Fibroblast of skin of right biceps (primary cell): ENCODE results near the gene PRSS16.
"Not testable (repeated sequence)": the region's sequence is repeated elsewhere in the genome, so short reads cannot be mapped to it uniquely, and the experiment has no call there.

Experiments
- DNase-seq: peaks from one replicate; pipeline ENCODE4 v3.0.0-alpha.2; 2013

Gene PRSS16

DNA sequence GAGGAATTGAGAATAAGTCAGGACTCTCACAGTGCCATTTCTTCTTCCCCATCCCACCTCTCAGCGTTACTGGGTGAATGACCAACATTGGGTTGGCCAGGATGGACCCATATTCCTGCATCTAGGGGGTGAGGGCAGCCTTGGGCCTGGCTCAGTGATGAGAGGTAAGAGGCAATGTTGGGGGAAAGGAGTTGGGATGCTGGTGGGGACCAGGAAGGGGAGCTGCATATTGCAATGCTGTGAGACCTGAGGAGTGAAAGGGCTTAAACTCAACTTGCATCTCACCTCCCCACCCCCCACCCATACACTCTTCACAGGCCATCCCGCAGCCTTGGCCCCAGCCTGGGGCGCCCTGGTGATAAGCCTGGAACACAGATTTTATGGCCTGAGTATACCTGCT, 1.3 kb downstream of the PRSS16 start:
- no peak for DNase-seq

GRCh38 chr6:27250277-27251111, 3.0 kb downstream of the PRSS16 start:
- DNase-seq = no peak

DNA sequence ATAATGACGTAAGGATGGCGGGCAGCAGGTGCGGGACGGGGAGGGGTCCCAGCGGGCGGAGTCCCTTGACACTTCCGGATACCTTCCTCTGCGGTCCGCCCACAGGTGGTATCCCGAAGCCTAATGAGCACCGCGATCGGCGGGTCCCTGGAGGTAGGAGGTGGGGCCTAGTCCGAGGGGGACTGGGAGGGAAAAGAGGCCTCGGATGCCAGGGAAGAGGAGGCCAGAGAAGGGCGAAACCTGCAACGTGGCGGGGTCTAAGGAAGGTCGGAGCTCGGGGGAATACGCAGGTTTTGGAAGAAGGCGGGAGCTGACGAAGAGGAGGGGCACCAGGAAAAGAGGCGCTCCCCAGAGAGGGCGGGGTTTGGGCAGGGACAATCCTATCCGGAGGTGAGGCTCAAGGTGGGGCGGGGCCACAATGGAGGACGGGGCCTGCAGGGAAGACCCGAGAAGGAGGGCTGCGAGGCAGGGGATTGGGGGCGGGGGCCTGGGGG, 3.7 kb downstream of the PRSS16 start:
- peak; percentile 55 for DNase-seq

DNA sequence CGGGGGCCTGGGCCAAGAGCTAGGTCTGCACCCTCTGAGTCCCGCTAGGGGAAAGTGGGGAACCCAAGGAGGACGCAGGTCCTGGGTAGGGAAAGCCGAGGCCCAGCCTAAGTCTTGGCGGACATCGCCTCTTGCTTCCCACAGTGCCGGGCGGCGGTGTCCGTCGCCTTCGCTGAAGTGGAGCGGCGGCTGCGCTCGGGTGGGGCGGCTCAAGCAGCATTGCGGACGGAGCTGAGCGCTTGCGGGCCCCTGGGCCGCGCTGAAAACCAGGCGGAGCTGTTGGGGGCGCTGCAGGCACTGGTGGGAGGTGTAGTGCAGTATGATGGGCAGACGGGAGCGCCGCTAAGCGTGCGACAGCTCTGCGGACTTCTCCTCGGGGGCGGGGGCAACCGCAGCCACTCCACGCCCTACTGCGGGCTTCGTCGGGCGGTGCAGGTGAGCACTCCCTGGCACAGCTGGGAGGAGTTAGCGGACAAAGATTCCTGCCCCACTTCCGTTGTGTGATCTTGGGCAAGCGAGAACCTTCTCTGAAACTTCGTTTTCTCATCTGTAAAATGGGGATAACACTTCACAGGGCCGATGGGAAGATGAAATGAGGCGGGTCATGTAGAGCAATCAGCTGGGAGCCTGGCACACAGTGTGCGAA, 4.2 kb downstream of the PRSS16 start:
- peak; percentile 62 for DNase-seq

GRCh38 chr6:27254566-27254965, 7.1 kb downstream of the PRSS16 start:
- no peak for DNase-seq

DNA sequence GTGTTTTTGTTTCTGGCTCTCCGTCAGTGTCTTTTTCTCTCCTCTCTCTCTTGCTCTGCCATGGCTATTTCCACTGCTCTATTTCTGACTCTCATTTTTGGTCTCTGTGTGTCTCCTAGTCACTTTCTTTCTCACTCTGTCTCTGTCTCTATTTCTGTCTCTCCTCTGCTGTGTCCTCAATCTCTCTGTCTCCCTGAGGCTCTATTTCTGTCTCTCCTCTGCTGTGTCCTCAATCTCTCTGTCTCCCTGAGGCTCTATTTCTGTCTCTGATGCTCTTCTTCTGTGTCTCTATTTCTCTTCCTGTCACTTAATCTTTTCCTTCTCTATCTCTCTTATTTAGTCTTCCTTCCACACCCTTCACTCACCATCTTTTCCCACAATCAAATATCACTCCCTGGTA, 8.4 kb downstream of the PRSS16 start:
- no peak for DNase-seq

GRCh38 chr6:27260369-27260768, 12.9 kb downstream of the PRSS16 start:
- peak; percentile 22 for DNase-seq

DNA sequence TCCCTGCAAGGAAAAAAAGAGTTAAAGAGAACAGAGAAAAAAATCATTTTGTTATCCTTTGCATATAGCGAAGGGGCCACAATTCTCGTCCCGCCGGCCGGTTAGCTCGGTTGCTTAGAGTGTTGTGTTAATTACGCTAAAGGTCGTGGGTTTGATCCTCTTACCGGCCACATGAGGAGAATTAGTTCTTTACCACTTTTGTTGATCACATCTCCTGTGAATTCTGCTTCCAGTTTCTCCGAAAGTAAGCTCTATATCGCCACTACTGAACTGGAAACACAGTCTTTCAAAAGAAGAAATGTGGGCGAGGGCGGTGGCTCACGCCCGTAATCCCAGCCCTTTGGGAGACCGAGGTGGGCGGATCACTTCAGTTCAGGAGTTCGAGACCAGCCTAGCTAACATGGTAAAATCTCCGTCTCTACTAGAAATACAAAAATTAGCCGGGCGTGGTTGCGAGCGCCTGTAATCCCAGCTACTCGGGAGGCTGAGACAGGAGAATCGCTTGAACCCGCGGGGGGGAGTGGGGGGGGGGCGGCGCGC, 13.4 kb downstream of the PRSS16 start:
- no peak for DNase-seq

DNA sequence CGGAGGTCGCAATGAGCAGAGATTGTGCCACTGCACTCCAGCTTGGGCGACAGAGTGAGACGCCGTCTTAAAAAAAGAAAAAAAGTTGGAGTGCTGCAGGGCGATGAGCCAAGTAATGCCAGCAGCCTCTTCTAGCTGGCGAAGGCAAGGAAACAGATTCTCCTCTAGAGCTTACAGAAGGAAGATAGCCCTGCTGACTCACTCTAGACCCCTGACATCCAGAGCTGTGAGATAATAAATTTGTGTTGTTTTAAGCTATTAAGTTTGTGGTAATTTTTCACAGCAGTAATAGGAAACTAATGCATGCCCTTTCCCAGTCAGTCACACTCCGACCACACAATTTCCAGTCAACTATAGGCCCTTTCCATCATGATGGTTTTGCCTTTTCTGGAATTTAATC, 16.4 kb downstream of the PRSS16 start:
- no peak for DNase-seq

DNA sequence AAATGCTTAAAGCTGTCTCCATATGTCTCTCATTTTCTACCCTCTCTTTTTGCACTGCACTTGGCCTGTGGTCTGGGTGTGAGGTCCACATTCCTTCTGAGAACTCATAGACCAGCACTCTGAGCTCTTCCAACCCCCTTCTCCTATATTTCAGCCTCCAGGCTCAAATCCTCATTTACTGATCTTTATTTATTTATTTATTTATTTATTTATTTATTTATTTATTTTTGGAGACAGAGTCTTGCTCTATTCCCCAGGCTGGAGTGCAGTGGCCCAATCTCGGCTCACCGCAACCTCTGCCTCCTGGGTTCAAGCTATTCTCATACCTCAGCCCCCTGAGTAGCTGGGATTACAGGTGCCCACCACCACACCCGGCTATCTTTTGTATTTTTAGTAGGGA, 19.5 kb downstream of the PRSS16 start:
- DNase-seq = not testable (repeated sequence)

DNA sequence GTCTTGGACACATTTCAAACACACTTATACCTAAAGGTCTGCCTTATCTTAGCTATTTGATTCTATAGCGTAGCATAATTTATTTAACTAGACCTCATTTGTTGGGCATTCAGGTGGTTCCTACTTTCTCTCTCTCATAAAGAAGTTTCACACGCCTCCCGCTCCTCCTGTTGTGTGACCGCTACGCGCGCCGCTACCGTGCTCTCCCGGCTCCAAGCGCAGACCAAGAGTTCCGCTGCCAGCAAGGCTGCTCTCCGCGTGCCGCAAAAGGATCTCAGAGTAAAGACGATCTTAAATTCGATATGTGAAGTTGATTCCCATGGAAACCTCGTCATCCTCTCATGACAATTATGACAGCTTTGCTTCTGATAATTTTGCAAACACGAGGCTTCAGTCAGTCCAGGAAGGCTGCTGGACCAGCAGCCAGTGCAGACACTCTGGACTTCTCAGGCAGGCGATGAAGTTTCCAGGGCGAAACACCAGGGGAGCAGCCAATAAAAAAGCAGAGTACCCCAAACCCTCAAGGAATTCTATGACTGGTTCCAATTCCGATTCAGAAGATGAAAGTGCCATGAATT, 20.4 kb downstream of the PRSS16 start:
- no peak for DNase-seq

- DNase-seq = no peak
Measured at GRCh38 chr6:27268803-27269202, 21.3 kb downstream of the PRSS16 start.

DNA sequence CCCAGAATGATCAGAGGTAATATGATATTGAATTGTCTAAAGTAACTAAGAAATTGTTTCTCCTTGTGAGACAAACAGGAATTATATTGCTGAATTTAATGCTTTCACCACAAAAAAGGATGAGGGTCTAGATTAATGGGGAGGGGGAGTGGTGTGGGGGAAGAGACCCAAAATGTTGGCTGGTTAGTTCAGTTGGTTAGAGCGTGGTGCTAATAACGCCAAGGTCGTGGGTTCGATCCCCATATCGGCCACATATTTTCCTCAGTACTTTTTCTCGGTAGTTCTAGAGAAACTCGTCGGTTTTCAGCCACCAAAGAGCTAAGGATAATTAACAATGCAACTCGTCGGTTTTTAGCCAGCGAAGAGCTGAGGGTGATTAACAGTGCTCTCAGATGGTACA, 26.3 kb downstream of the PRSS16 start:
- DNase-seq = no peak

- peak; percentile 34 for DNase-seq
Measured at GRCh38 chr6:27275025-27275956, 27.8 kb downstream of the PRSS16 start.

- DNase-seq = no peak
Measured at GRCh38 chr6:27279513-27280063, 32.1 kb downstream of the PRSS16 start.

- peak; percentile 63 for DNase-seq
Measured at GRCh38 chr6:27280064-27280539, 32.6 kb downstream of the PRSS16 start.

GRCh38 chr6:27280540-27281000, 33.1 kb downstream of the PRSS16 start:
- peak; percentile 23 for DNase-seq

DNA sequence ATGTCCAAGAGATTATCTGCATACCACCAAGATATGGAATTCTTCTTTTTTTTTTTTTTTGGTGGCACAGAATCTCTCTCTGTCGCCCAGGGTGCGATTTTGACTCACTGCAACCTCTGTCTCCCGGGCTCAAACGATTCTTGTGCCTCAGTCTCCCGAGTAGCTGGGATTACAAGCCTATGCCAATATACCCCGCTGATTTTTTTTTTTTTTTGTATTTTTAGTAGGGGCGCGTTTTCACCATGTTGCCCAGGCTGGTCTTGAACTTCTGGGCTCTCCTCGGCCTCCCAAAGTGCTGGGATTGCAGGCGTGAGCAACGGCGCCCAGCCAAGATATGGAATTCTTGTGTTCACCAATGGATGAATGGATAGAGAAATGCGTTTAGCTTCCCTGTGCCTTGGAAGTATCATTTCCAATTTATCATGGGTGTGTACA, 33.6 kb downstream of the PRSS16 start:
- no peak for DNase-seq

DNA sequence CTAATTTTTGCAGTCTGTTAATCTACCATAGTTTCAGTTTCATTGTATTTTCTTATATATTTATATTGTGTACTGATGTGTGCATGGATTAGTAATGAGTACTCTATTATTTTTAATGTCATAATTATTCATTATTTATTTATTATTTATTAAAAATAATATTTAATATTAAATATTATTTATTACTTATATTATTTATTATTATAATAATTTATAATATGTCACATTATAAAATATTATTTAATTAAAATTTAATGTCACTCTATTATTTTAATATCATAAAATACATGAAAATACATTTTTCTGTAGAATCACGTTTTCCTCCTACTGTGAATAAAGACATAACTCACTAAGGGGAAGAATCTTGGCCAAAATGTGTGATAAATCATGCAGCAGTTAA, 34.1 kb downstream of the PRSS16 start:
- DNase-seq = no peak

GRCh38 chr6:27283279-27283678, 35.8 kb downstream of the PRSS16 start:
- no peak for DNase-seq

GRCh38 chr6:27286141-27286540, 38.6 kb downstream of the PRSS16 start:
- no peak for DNase-seq

DNA sequence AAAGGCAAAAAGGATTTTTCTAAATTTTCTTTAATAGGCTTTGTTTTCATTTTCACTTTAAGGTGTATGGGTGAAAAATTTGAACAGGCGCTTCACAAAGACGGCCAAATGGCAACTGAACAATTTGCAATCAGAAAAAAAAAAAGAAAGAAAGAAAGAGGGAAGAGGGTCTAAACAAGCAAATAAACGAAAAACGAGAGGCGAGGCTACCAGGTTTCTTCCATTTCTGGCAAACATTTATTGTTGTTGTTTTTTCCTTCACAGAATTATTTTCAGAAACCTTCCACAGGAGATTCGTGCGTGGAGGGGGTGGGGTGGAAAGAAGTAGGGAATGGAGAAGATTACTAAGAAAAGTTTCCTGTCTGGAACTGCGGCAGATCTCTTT, 40.2 kb downstream of the PRSS16 start:
- no peak for DNase-seq
